ENCODE results near the gene PIGK. TPM values are rescaled to one million over a fixed set of nuclear protein-coding genes. Genes with fewer than 3 reads are reported as not detected.

Gene PIGK
- polyA plus RNA-seq, 3 donors: 4.0 to 24.7 (median 19.4) TPM

- peaks cover 2% of the 10 kb centered on the region in 2 donors for H3K36me3 Mint-ChIP-seq
- H3K4me3 ChIP-seq (replicated peaks in 1 of 3; ENCODE audit: low read depth in 2 of 3, low read length in 3 of 3): no peak overlapping the region
These were observed 134.1 kb downstream of the PIGK start for GRCh38 chr1:77085109-77085508.

GRCh38 chr1:77084457-77084856, 134.8 kb downstream of the PIGK start:
- Histone ChIP-seq H3K79me2 (ENCODE audit: insufficient read depth, low read length) (no peaks in the 10 kb centered on the region), H4K20me1 (ENCODE audit: insufficient read depth, low read length) (no peaks in the 10 kb centered on the region), H3K4me3 (replicated peaks in 1 of 3; ENCODE audit: low read depth in 2 of 3, low read length in 3 of 3) (no peak overlapping the region), H3K9ac (ENCODE audit: insufficient read depth, low read length, poor library complexity, severe bottlenecking) (no peak overlapping the region), H3K27ac (ENCODE audit: low read depth in 1 of 2, low read length in 2 of 2) (no peak overlapping the region), H3K4me2 (replicated peaks; ENCODE audit: extremely low read depth, low read length, poor library complexity, severe bottlenecking) (no peak overlapping the region), H3K9me3 (replicated peaks in 1 of 2; ENCODE audit: control insufficient read depth in 1 of 2, insufficient read depth in 1 of 2, low read length in 2 of 2) (no peaks in the 10 kb centered on the region), H3K27me3 (ENCODE audit: control insufficient read depth in 2 of 2, insufficient read depth in 2 of 2, low read length in 2 of 2) (no peaks in the 10 kb centered on the region), H2AFZ (ENCODE audit: insufficient read depth, low read depth, low read length, poor library complexity, severe bottlenecking) (no peak overlapping the region), H3K4me1 (ENCODE audit: control insufficient read depth in 1 of 2, insufficient read depth in 2 of 2, low read length in 2 of 2) (no peaks in the 10 kb centered on the region), H3K36me3 (replicated peaks in 1 of 2; ENCODE audit: control insufficient read depth in 1 of 2, insufficient read depth in 2 of 2, low read length in 2 of 2) (no peaks in the 10 kb centered on the region)
- TF ChIP-seq CTCF (IDR thresholded peaks at IDR 0.05): no peak
- Mint-ChIP-seq H3K27me3 (ENCODE audit: low read depth in 3 of 3) (peaks cover 0 to 5% (median 4%) of the 10 kb centered on the region in 3 donors), H3K4me1 (no peaks in the 10 kb centered on the region), H3K9me3 (no peaks in the 10 kb centered on the region), H3K36me3 (peaks cover 2% of the 10 kb centered on the region in 2 donors), H3K4me3 (no peak overlapping the region), H3K27ac (no peak overlapping the region)
- no peak for DNase-seq
- WGBS (ENCODE audit: insufficient coverage): 100% methylated on average over 2 of the region's 2 CpGs
- intact Hi-C loops (cut with micrococcal nuclease): no loop called here

More at GRCh38 chr1:77085109-77085508, 134.1 kb downstream of the PIGK start:
- Histone ChIP-seq H3K9me3 (replicated peaks in 1 of 2; ENCODE audit: control insufficient read depth in 1 of 2, insufficient read depth in 1 of 2, low read length in 2 of 2) (no peaks in the 10 kb centered on the region), H3K79me2 (ENCODE audit: insufficient read depth, low read length) (no peaks in the 10 kb centered on the region), H3K4me1 (ENCODE audit: control insufficient read depth in 1 of 2, insufficient read depth in 2 of 2, low read length in 2 of 2) (no peaks in the 10 kb centered on the region), H4K20me1 (ENCODE audit: insufficient read depth, low read length) (no peaks in the 10 kb centered on the region), H2AFZ (ENCODE audit: insufficient read depth, low read depth, low read length, poor library complexity, severe bottlenecking) (no peak overlapping the region), H3K27me3 (ENCODE audit: control insufficient read depth in 2 of 2, insufficient read depth in 2 of 2, low read length in 2 of 2) (no peaks in the 10 kb centered on the region), H3K4me2 (replicated peaks; ENCODE audit: extremely low read depth, low read length, poor library complexity, severe bottlenecking) (no peak overlapping the region), H3K27ac (ENCODE audit: low read depth in 1 of 2, low read length in 2 of 2) (no peak overlapping the region), H3K36me3 (replicated peaks in 1 of 2; ENCODE audit: control insufficient read depth in 1 of 2, insufficient read depth in 2 of 2, low read length in 2 of 2) (no peaks in the 10 kb centered on the region), H3K9ac (ENCODE audit: insufficient read depth, low read length, poor library complexity, severe bottlenecking) (no peak overlapping the region)
- TF ChIP-seq CTCF (IDR thresholded peaks at IDR 0.05): no peak
- Mint-ChIP-seq H3K27ac (no peak overlapping the region), H3K9me3 (no peaks in the 10 kb centered on the region), H3K4me1 (no peaks in the 10 kb centered on the region), H3K4me3 (no peak overlapping the region), H3K27me3 (ENCODE audit: low read depth in 3 of 3) (peaks cover 0 to 4% (median 3%) of the 10 kb centered on the region in 3 donors)
- no CpG with 5 or more reads among the region's 1 CpG for WGBS (ENCODE audit: insufficient coverage)
- intact Hi-C loops (cut with micrococcal nuclease): no loop called here
- DNase-seq: no peak
